ENCODE results near the gene DPY30. TPM values are rescaled to one million over a fixed set of nuclear protein-coding genes. Genes with fewer than 3 reads are reported as not detected.
A peak's percentile ranks its signal among the peaks of the same experiment; 100 is the strongest.

The DPY30 gene
- total RNA-seq, 1 donor from 2014 or later, result 42.8 TPM

GRCh38 chr2:32011485-32011960, 28.1 kb downstream of the DPY30 start:
- DNase-seq (ENCODE audit: missing footprints) (no peak), ATAC-seq (no peak)
- intact Hi-C loops (cut with DNase I), result no loop called here

GRCh38 chr2:32010670-32011484, 28.7 kb downstream of the DPY30 start, which contains the start of gene MEMO1:
MEMO1 (minus strand) TSS chr2:32011008; CDS start chr2:32010247, 761 bp downstream.
- ATAC-seq, result peak; percentile 88
- intact Hi-C loops (cut with DNase I), result loop anchor here (1.0 kb wide), 2 partner anchors 52 to 154 kb away; partner anchors contain the start of genes SLC30A6 and SPAST
- peak; percentile 97 for DNase-seq (ENCODE audit: missing footprints)

- intact Hi-C loops (cut with DNase I), result loop anchor here (1.0 kb wide), 2 partner anchors 53 to 155 kb away; partner anchors contain the start of genes SLC30A6 and SPAST
- ATAC-seq, result peak; percentile 87
These were observed 29.3 kb downstream of the DPY30 start for GRCh38 chr2:32010280-32010669.

GRCh38 chr2:32009516-32010256, 29.9 kb downstream of the DPY30 start:
- ATAC-seq, result no peak
- peak; percentile 82 for DNase-seq (ENCODE audit: missing footprints)
- intact Hi-C loops (cut with DNase I), result loop anchor here (1.0 kb wide), 2 partner anchors 54 to 156 kb away; partner anchors contain the start of genes SLC30A6 and SPAST

More at GRCh38 chr2:32010280-32010669, 29.3 kb downstream of the DPY30 start:
- DNase-seq (ENCODE audit: missing footprints), result peak; percentile 81

GRCh38 chr2:32008805-32009515, 30.6 kb downstream of the DPY30 start:
- intact Hi-C loops (cut with DNase I), result no loop called here
- DNase-seq (ENCODE audit: missing footprints), result no peak
- no peak for ATAC-seq

- ATAC-seq, result no peak
- no peak for DNase-seq (ENCODE audit: missing footprints)
These were observed 32.5 kb downstream of the DPY30 start for GRCh38 chr2:32007121-32007391.

GRCh38 chr2:32005371-32005976, 34.1 kb downstream of the DPY30 start:
- ATAC-seq, result no peak
- intact Hi-C loops (cut with DNase I), result no loop called here
- no peak for DNase-seq (ENCODE audit: missing footprints)

More at GRCh38 chr2:32007121-32007391, 32.5 kb downstream of the DPY30 start:
- intact Hi-C loops (cut with DNase I), result no loop called here

GRCh38 chr2:32003791-32004190, 35.8 kb downstream of the DPY30 start:
- ATAC-seq (no peak), DNase-seq (ENCODE audit: missing footprints) (no peak)
- intact Hi-C loops (cut with DNase I), result no loop called here

- ATAC-seq, result no peak
- DNase-seq (ENCODE audit: missing footprints), result no peak
- intact Hi-C loops (cut with DNase I), result no loop called here
These were observed 37.2 kb downstream of the DPY30 start for GRCh38 chr2:32002406-32002805.

GRCh38 chr2:31999438-31999837, 40.2 kb downstream of the DPY30 start:
- ATAC-seq, result no peak
- intact Hi-C loops (cut with DNase I), result no loop called here
- no peak for DNase-seq (ENCODE audit: missing footprints)

GRCh38 chr2:31998731-31999383, 40.7 kb downstream of the DPY30 start:
- ATAC-seq (no peak), DNase-seq (ENCODE audit: missing footprints) (no peak)
- intact Hi-C loops (cut with DNase I), result no loop called here

- intact Hi-C loops (cut with DNase I), result no loop called here
- ATAC-seq (no peak), DNase-seq (ENCODE audit: missing footprints) (no peak)
These were observed 42.0 kb downstream of the DPY30 start for GRCh38 chr2:31997653-31998052.

GRCh38 chr2:31996571-31997150, 42.9 kb downstream of the DPY30 start:
- no peak for ATAC-seq
- DNase-seq (ENCODE audit: missing footprints), result no peak
- intact Hi-C loops (cut with DNase I), result no loop called here

GRCh38 chr2:31992934-31993333, 46.7 kb downstream of the DPY30 start:
- intact Hi-C loops (cut with DNase I), result no loop called here
- no peak for ATAC-seq
- DNase-seq (ENCODE audit: missing footprints), result no peak

- intact Hi-C loops (cut with DNase I), result no loop called here
- DNase-seq (ENCODE audit: missing footprints) (no peak), ATAC-seq (no peak)
These were observed 47.5 kb downstream of the DPY30 start for GRCh38 chr2:31992025-31992579.

GRCh38 chr2:31989946-31990345, 49.7 kb downstream of the DPY30 start:
- ATAC-seq (no peak), DNase-seq (ENCODE audit: missing footprints) (no peak)
- intact Hi-C loops (cut with DNase I), result no loop called here

- intact Hi-C loops (cut with DNase I), result no loop called here
- DNase-seq (ENCODE audit: missing footprints) (no peak), ATAC-seq (no peak)
These were observed 52.0 kb downstream of the DPY30 start for GRCh38 chr2:31987454-31988220.

Measured in Right ventricle myocardium inferior (tissue), 1 donor.